ENCODE measurements around the gene NR4A1. TPM values are rescaled to one million over a fixed set of nuclear protein-coding genes. Genes with fewer than 3 reads are reported as not detected.

The NR4A1 gene
- 30.5 to 47.3 TPM (median 33.2 TPM) in 5 replicates for total RNA-seq (2022; extraction: Qiagen RNA extraction)

GRCh38 chr12:52050758-52051541 lies at the start of gene NR4A1:
TSS of gene NR4A1 (plus strand) at chr12:52051442. CDS start at chr12:52054329, 2,887 bp downstream.

GRCh38 chr12:52006726-52007157 lies 44.5 kb upstream of the NR4A1 start, which contains the start of gene TAMALIN:
TSS of gene TAMALIN (plus strand) at chr12:52006946. CDS start at chr12:52007020, 74 bp downstream.

GRCh38 chr12:52069327-52070184 lies 18.3 kb downstream of the NR4A1 start, which contains the start of gene ATG101:
TSS of gene ATG101 (plus strand) at chr12:52069978. CDS start at chr12:52073651, 3,673 bp downstream.

GRCh38 chr12:52079576-52080402 lies 28.5 kb downstream of the NR4A1 start, which contains the start of gene SMIM41:
TSS of gene SMIM41 (plus strand) at chr12:52079704. CDS start at chr12:52079780, 76 bp downstream.

Other genes starting within 250 kb of the NR4A1 start
- gene FIGNL2, start 202.7 kb upstream of the NR4A1 start, total RNA-seq (2022; extraction: Qiagen RNA extraction), result 0.18 to 0.28 TPM (median 0.26 TPM) in 5 replicates
- 0.03 to 0.15 TPM in 2 of 5 replicates, not detected in the others for gene ANKRD33, start 163.3 kb upstream of the NR4A1 start, total RNA-seq (2022; extraction: Qiagen RNA extraction)
- 0.05 to 0.20 TPM (median 0.06 TPM) in 5 replicates for gene ACVRL1, start 143.9 kb upstream of the NR4A1 start, total RNA-seq (2022; extraction: Qiagen RNA extraction)
- 14.4 to 21.7 TPM (median 16.6 TPM) in 5 replicates for gene ACVR1B, start 99.7 kb upstream of the NR4A1 start, total RNA-seq (2022; extraction: Qiagen RNA extraction)
- 0.45 to 1.1 TPM (median 0.84 TPM) in 5 replicates for gene TAMALIN, start 44.5 kb upstream of the NR4A1 start, total RNA-seq (2022; extraction: Qiagen RNA extraction)
- 89.9 to 103 TPM (median 94.3 TPM) in 5 replicates for gene ATG101, start 18.5 kb downstream of the NR4A1 start, total RNA-seq (2022; extraction: Qiagen RNA extraction)
- not detected in 5 replicates for gene SMIM41, start 28.3 kb downstream of the NR4A1 start, total RNA-seq (2022; extraction: Qiagen RNA extraction)
- gene KRT80, start 140.6 kb downstream of the NR4A1 start, total RNA-seq (2022; extraction: Qiagen RNA extraction), result 39.0 to 49.0 TPM (median 41.2 TPM) in 5 replicates
- 5,165 to 6,050 TPM (median 5,522 TPM) in 5 replicates for gene KRT7, start 181.8 kb downstream of the NR4A1 start, total RNA-seq (2022; extraction: Qiagen RNA extraction)
- 27.6 to 49.8 TPM (median 46.4 TPM) in 5 replicates for gene KRT86, start 223.2 kb downstream of the NR4A1 start, total RNA-seq (2022; extraction: Qiagen RNA extraction)
- 3,045 to 4,083 TPM (median 3,944 TPM) in 5 replicates for gene KRT81, start 240.1 kb downstream of the NR4A1 start, total RNA-seq (2022; extraction: Qiagen RNA extraction)

Data from A549 treated with Hydrocortisone at 1 μM for 4 hours (cell line).